Activated T-cell treated with anti-CD3 and anti-CD28 coated beads, Interleukin-2, amount 50 U/mL, for 4 hours (primary cell): ENCODE results near the gene CCDC146. TPM values are rescaled to one million over a fixed set of nuclear protein-coding genes. Genes with fewer than 3 reads are reported as not detected.

Experiments
- ATAC-seq, 2 donors: fragments of 200-7000 bp; cut with Tn5 transposase; one replicate each; pipeline ENCODE4 v1.10.0; 2021
- DNase-seq: peaks from one replicate; pipeline ENCODE4 v3.0.0-alpha.2; 2020
- H3K27me3 Mint-ChIP-seq: one replicate; pipeline ENCODE4 v1.8.0; 2021; ENCODE audit warnings: low read depth, mixed read lengths
- H3K36me3 Mint-ChIP-seq: one replicate; pipeline ENCODE4 v1.8.0; 2022; ENCODE audit warnings: mixed read lengths; ENCODE audit not compliant: insufficient read depth
- H3K4me1 Mint-ChIP-seq: one replicate; pipeline ENCODE4 v1.8.0; 2021; ENCODE audit warnings: low read depth, mixed read lengths
- H3K4me3 Mint-ChIP-seq: one replicate; pipeline ENCODE4 v1.8.0; 2021; ENCODE audit warnings: mild to moderate bottlenecking, moderate library complexity, mixed read lengths
- H3K9me3 Mint-ChIP-seq: one replicate; pipeline ENCODE4 v1.8.0; 2021; ENCODE audit warnings: mixed read lengths
- total RNA-seq, 3 donors: library from RNA; stranded (reverse); gene quantifications; one replicate each; pipeline ENCODE4 v1.2.1, GENCODE V29; 2021

The CCDC146 gene
- total RNA-seq, 3 donors from 2014 or later, result 0.24 to 0.96 (median 0.42) TPM

GRCh38 chr7:77338883-77339629 is 216.6 kb downstream of the CCDC146 start:
- Mint-ChIP-seq H3K36me3 (peaks cover 1% of the 10 kb centered on the region), H3K4me3 (no peak overlapping the region), H3K4me1 (peaks cover 22% of the 10 kb centered on the region), H3K27me3 (no peaks in the 10 kb centered on the region), H3K9me3 (no peaks in the 10 kb centered on the region)
- ATAC-seq (no peak), DNase-seq (no peak)

- Mint-ChIP-seq H3K4me3 (no peak overlapping the region), H3K4me1 (peaks cover 22% of the 10 kb centered on the region)
These were observed 217.3 kb downstream of the CCDC146 start for GRCh38 chr7:77339726-77340125.

More at GRCh38 chr7:77339726-77340125, 217.3 kb downstream of the CCDC146 start:
- DNase-seq (no peak), ATAC-seq (no peak)
- Mint-ChIP-seq H3K27me3 (no peaks in the 10 kb centered on the region), H3K9me3 (no peaks in the 10 kb centered on the region), H3K36me3 (no peaks in the 10 kb centered on the region)

Other genes starting within 250 kb of the CCDC146 start
- gene SPDYE17, start 90.3 kb upstream of the CCDC146 start, total RNA-seq, result not detected
- gene SPDYE18, start 60.1 kb upstream of the CCDC146 start, total RNA-seq, result under 1 TPM in 1 of 3 donors, not detected in 2; 0.52 TPM
- gene FGL2, start 77.2 kb downstream of the CCDC146 start, total RNA-seq, result under 1 TPM in 2 of 3 donors, not detected in 1; 0.11 to 0.37 TPM